Measurements from ENCODE around the gene CXXC5.

Gene CXXC5

GRCh38 chr5:139671096-139671841 is 23.1 kb downstream of the CXXC5 start:
- DNase-seq: peak; percentile 79 to 96 (median 90)
- intact Hi-C loops (cut with DNase I): no loop called here

- peak in 1 of 42 donors; percentile 53 for DNase-seq
- intact Hi-C loops (cut with DNase I): no loop called here
Measured at GRCh38 chr5:139675213-139675612, 27.1 kb downstream of the CXXC5 start.

GRCh38 chr5:139675825-139676224 is 27.7 kb downstream of the CXXC5 start:
- intact Hi-C loops (cut with DNase I): no loop called here
- DNase-seq: no peak

GRCh38 chr5:139676406-139676805 is 28.3 kb downstream of the CXXC5 start:
- intact Hi-C loops (cut with DNase I): no loop called here
- DNase-seq: peak in 4 of 42 donors; percentile 41 to 61 (median 47)

GRCh38 chr5:139676951-139677735 is 29.0 kb downstream of the CXXC5 start:
- intact Hi-C loops (cut with DNase I): no loop called here
- peak; percentile 85 to 97 (median 93) for DNase-seq

GRCh38 chr5:139677736-139678613 is 29.8 kb downstream of the CXXC5 start:
- peak in 7 of 42 donors; percentile 48 to 77 (median 59) for DNase-seq
- intact Hi-C loops (cut with DNase I): no loop called here

GRCh38 chr5:139678751-139679750 is 30.9 kb downstream of the CXXC5 start:
- intact Hi-C loops (cut with DNase I): no loop called here
- DNase-seq: peak in 30 of 42 donors; percentile 51 to 89 (median 72)

- intact Hi-C loops (cut with DNase I): no loop called here
- peak in 1 of 42 donors; percentile 48 for DNase-seq
Measured at GRCh38 chr5:139680368-139681111, 32.4 kb downstream of the CXXC5 start.

- intact Hi-C loops (cut with DNase I): no loop called here
- DNase-seq: peak in 2 of 42 donors; percentile 40 to 41
Measured at GRCh38 chr5:139681112-139681458, 32.9 kb downstream of the CXXC5 start.

- intact Hi-C loops (cut with DNase I): no loop called here
- DNase-seq: no peak
Measured at GRCh38 chr5:139681466-139681865, 33.3 kb downstream of the CXXC5 start.

- DNase-seq: peak in 40 of 42 donors; percentile 54 to 93 (median 82)
- intact Hi-C loops (cut with DNase I): no loop called here
Measured at GRCh38 chr5:139682016-139682975, 34.1 kb downstream of the CXXC5 start.

- DNase-seq: peak in 4 of 42 donors; percentile 47 to 64 (median 54)
- intact Hi-C loops (cut with DNase I): no loop called here
Measured at GRCh38 chr5:139683295-139684271, 35.4 kb downstream of the CXXC5 start.

- no peak for DNase-seq
- intact Hi-C loops (cut with DNase I): no loop called here
Measured at GRCh38 chr5:139684350-139684880, 36.3 kb downstream of the CXXC5 start.

GRCh38 chr5:139684881-139685749 is 37.0 kb downstream of the CXXC5 start:
- DNase-seq: peak in 9 of 42 donors; percentile 48 to 82 (median 67)
- intact Hi-C loops (cut with DNase I): loop anchor here (5.0 kb wide), 1 partner anchor 38 kb away; the partner anchor contains the start of gene CXXC5
